MCF 10A (cell line): ENCODE measurements around the gene PRDM1. TPM values are rescaled to one million over a fixed set of nuclear protein-coding genes. Genes with fewer than 3 reads are reported as not detected.

Experiments
- BruUV-seq: library from RNA; stranded (reverse); fragments of 400-500 nt; replicated peaks from 2 replicates; lab custom pipeline; 2021; lab: Mats Ljungman, UMichigan
- CTCF ChIA-PET: fragments of 300-600 bp; sonication (Branson Sonifier 250); formaldehyde crosslinking; extraction: SDS; loops from one replicate; lab custom pipeline; 2021; ENCODE audit warnings: antibody characterized with exemption, inconsistent platforms; lab: Yijun Ruan, JAX
- POLR2A ChIA-PET: fragments of 300-600, 350-650 bp; sonication (Branson Sonifier 250); formaldehyde crosslinking; extraction: SDS; loops from one replicate; lab custom pipeline; 2020; ENCODE audit warnings: antibody characterized with exemption, inconsistent platforms; lab: Yijun Ruan, JAX
- DNase-seq: peaks from one replicate; pipeline ENCODE4 v3.0.0-alpha.2; 2018; ENCODE audit not compliant: unreplicated experiment
- H3K27ac Mint-ChIP-seq: one replicate; pipeline ENCODE4 v1.8.0; 2022; ENCODE audit warnings: mild to moderate bottlenecking, low read depth, mixed read lengths; ENCODE audit not compliant: unreplicated experiment
- H3K27me3 Mint-ChIP-seq: one replicate; pipeline ENCODE4 v1.8.0; 2022; ENCODE audit warnings: mixed read lengths; ENCODE audit not compliant: insufficient read depth, unreplicated experiment
- H3K36me3 Mint-ChIP-seq: one replicate; pipeline ENCODE4 v1.8.0; 2022; ENCODE audit warnings: mild to moderate bottlenecking, moderate library complexity, mixed read lengths; ENCODE audit not compliant: insufficient read depth, unreplicated experiment
- H3K4me1 Mint-ChIP-seq: one replicate; pipeline ENCODE4 v1.8.0; 2022; ENCODE audit warnings: mixed read lengths; ENCODE audit not compliant: insufficient read depth, unreplicated experiment
- H3K4me3 Mint-ChIP-seq: one replicate; pipeline ENCODE4 v1.8.0; 2022; ENCODE audit warnings: mild to moderate bottlenecking, moderate library complexity, mixed read lengths; ENCODE audit not compliant: unreplicated experiment
- H3K9me3 Mint-ChIP-seq: one replicate; pipeline ENCODE4 v1.8.0; 2022; ENCODE audit warnings: mixed read lengths; ENCODE audit not compliant: unreplicated experiment
- intact Hi-C: fragments of 100-400 bp; cut with micrococcal nuclease; formaldehyde crosslinking; loops from 2 replicates; pipeline ENCODE4 v1.14.1; 2022
- total RNA-seq: library from RNA; stranded (reverse); gene quantifications from 2 replicates; pipeline ENCODE4 v1.2.3, GENCODE V29; 2022
- TF ChIP-seq, protein P1 (sequence below): fragments of 200-600 bp; IDR thresholded peaks from one replicate; pipeline ENCODE4 v1.8.0; 2022; ENCODE audit warnings: antibody characterized with exemption, mild to moderate bottlenecking; ENCODE audit not compliant: unreplicated experiment

The PRDM1 gene
- total RNA-seq, 1 experiment from 2014 or later = 13.1 TPM

- H3K27ac Mint-ChIP-seq = no peak overlapping the region
- no peaks in the 10 kb centered on the region for H3K9me3 Mint-ChIP-seq
- ChIA-PET POLR2A (no interaction called here), CTCF (no interaction called here)
- no peak overlapping the region for H3K4me3 Mint-ChIP-seq
- no TSS peak for BruUV-seq
- no peaks in the 10 kb centered on the region for H3K27me3 Mint-ChIP-seq
- no peak for DNase-seq
- TF ChIP-seq, protein P1, sequence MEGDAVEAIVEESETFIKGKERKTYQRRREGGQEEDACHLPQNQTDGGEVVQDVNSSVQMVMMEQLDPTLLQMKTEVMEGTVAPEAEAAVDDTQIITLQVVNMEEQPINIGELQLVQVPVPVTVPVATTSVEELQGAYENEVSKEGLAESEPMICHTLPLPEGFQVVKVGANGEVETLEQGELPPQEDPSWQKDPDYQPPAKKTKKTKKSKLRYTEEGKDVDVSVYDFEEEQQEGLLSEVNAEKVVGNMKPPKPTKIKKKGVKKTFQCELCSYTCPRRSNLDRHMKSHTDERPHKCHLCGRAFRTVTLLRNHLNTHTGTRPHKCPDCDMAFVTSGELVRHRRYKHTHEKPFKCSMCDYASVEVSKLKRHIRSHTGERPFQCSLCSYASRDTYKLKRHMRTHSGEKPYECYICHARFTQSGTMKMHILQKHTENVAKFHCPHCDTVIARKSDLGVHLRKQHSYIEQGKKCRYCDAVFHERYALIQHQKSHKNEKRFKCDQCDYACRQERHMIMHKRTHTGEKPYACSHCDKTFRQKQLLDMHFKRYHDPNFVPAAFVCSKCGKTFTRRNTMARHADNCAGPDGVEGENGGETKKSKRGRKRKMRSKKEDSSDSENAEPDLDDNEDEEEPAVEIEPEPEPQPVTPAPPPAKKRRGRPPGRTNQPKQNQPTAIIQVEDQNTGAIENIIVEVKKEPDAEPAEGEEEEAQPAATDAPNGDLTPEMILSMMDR = no peak
- H3K36me3 Mint-ChIP-seq = no peaks in the 10 kb centered on the region
- intact Hi-C loops = no loop called here
- peaks cover 10% of the 10 kb centered on the region for H3K4me1 Mint-ChIP-seq
Observed at GRCh38 chr6:106074146-106074545, 12.0 kb upstream of the PRDM1 start.

DNA sequence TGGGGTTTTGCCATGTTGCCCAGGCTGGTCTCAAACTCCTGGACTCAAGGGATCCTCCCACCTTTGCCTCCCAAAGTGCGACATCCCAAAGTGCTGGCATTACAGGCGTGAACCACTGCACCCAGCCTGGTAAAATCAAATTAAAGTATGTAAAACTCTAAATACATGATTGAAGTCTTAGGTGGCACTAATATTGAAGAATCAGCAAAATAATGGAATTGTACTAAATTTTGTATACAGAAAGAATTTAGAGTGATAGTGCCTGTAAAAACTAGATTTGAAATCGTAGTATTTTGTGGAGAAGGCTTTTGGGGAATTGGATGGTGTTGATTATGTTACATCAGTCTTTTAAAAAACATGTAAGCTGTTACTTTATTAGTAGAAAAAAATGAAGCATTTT lies 10.0 kb upstream of the PRDM1 start:
- Mint-ChIP-seq H3K27me3 (no peaks in the 10 kb centered on the region), H3K9me3 (no peaks in the 10 kb centered on the region), H3K27ac (no peak overlapping the region), H3K36me3 (no peaks in the 10 kb centered on the region), H3K4me3 (no peak overlapping the region), H3K4me1 (no peaks in the 10 kb centered on the region)
- BruUV-seq = no TSS peak
- TF ChIP-seq, protein P1 = no peak
- intact Hi-C loops = no loop called here
- ChIA-PET POLR2A (interaction anchor here (0.6 kb wide), 4 partner anchors 38 to 579 kb away, joined by 3 read pairs; no protein-coding TSS in a partner anchor), CTCF (interaction anchor here (0.6 kb wide), 1 partner anchor 10 kb away, joined by 3 read pairs; no protein-coding TSS in a partner anchor)
- no peak for DNase-seq

DNA sequence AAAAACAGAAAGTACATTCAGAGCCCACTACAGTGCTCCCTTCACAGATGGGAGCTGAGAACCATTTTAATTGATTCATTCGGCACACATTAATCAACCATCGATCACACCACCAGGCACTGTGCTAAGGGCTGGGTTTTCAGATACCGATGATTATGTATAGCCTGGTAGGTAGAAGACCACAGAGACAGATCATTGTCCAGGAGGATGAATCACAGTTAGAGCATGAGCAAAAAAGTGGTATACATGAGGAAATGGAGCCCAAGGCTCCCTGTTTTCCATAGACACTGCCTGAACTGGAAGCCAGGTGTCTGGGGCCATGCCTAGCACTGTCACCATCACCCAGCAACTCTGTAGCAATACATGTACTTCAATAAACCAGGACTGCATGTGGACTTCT lies 9.0 kb upstream of the PRDM1 start:
- Mint-ChIP-seq H3K4me1 (peaks cover 4% of the 10 kb centered on the region), H3K27ac (no peak overlapping the region), H3K36me3 (no peaks in the 10 kb centered on the region), H3K4me3 (no peak overlapping the region), H3K27me3 (no peaks in the 10 kb centered on the region), H3K9me3 (no peaks in the 10 kb centered on the region)
- CTCF ChIA-PET = no interaction called here
- intact Hi-C loops = no loop called here
- TF ChIP-seq, protein P1 = no peak
- BruUV-seq = no TSS peak
- POLR2A ChIA-PET = no interaction called here
- DNase-seq = no peak

GRCh38 chr6:106077881-106078280 lies 8.3 kb upstream of the PRDM1 start:
- no peak overlapping the region for H3K27ac Mint-ChIP-seq
- peaks cover 9% of the 10 kb centered on the region for H3K4me1 Mint-ChIP-seq
- TF ChIP-seq, protein P1 = no peak
- H3K27me3 Mint-ChIP-seq = no peaks in the 10 kb centered on the region
- H3K4me3 Mint-ChIP-seq = no peak overlapping the region
- no peak for DNase-seq
- POLR2A ChIA-PET = no interaction called here
- intact Hi-C loops = no loop called here
- CTCF ChIA-PET = interaction anchor here (0.6 kb wide), 1 partner anchor 308 kb away, joined by 3 read pairs; no protein-coding TSS in a partner anchor
- H3K36me3 Mint-ChIP-seq = no peaks in the 10 kb centered on the region
- no peaks in the 10 kb centered on the region for H3K9me3 Mint-ChIP-seq
- no TSS peak for BruUV-seq
